ENCODE measurements around the gene TFDP2.
"Not testable (repeated sequence)": the region's sequence is repeated elsewhere in the genome, so short reads cannot be mapped to it uniquely, and the experiment has no call there.

Gene TFDP2

GRCh38 chr3:141928631-141929270 lies 220.6 kb downstream of the TFDP2 start:
- DNase-seq (ENCODE audit: low read depth in 2 of 2), result no peak

DNA sequence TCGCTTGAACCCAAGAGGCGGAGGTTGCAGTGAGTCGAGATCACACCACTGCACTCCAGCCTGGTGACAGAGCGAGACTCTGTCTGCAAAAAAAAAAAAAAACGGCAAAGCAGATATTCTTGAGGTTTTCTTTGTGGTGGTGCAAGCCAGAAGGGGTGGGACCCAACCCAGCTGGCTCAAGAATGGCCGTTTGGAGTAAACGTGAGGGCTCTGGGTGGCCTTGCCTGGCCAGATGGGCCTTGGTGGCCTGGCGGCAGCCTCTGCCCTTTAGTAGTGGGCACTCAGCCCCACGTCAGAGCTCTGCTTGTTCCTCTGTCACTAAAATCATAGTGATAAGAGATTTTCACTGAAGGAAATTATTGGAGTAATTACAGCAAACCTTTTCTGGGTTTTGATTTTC lies 222.4 kb downstream of the TFDP2 start:
- DNase-seq (ENCODE audit: low read depth in 2 of 2), result no peak

GRCh38 chr3:141925677-141926076 lies 223.7 kb downstream of the TFDP2 start:
- not testable (repeated sequence) for DNase-seq (ENCODE audit: low read depth in 2 of 2)

DNA sequence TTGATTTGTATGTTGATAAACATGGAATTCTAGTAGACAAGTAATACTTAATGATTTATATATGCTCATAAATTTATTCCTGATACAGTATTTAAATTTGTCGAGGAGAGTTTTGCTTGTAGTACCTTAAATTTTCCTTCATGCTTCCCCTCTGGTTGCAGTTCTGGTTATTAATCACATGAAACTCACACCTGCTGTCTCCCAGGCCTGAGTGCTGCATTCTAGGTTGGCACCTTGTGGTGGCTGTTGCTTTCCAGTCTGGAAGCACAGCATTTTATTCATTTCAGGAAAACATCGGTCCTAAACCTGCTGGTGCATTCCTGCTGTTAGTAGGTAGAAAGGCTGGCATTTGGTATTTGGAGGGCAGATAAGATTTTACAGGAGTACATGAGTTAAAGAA lies 228.0 kb downstream of the TFDP2 start:
- no peak for DNase-seq (ENCODE audit: low read depth in 2 of 2)

GRCh38 chr3:141920701-141921100 lies 228.6 kb downstream of the TFDP2 start:
- DNase-seq (ENCODE audit: low read depth in 2 of 2), result no peak

GRCh38 chr3:141915766-141916165 lies 233.6 kb downstream of the TFDP2 start:
- DNase-seq (ENCODE audit: low read depth in 2 of 2), result no peak

DNA sequence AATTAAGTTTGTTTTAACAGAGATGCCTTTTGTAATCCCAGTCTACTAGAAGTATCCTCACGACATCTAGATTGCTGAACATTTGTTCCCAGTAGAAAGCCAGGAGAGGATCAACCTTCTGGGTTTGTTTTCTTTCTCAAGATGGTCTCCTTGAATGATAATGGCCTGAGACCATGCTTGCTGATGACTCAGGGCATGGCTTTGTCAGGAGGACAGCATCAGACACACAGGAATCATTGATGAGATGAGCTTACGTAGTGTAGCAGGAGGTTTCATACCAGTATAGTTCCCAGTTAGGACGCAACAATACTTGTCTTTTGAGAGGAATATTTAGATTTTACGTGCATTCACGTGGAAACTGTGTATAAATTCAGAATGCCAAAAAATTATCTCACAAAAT lies 234.3 kb downstream of the TFDP2 start:
- DNase-seq (ENCODE audit: low read depth in 2 of 2), result no peak

- DNase-seq (ENCODE audit: low read depth in 2 of 2), result no peak
Measured at GRCh38 chr3:141914311-141914710, 235.0 kb downstream of the TFDP2 start.

- DNase-seq (ENCODE audit: low read depth in 2 of 2), result peak in 1 of 2 donors; percentile 27
Measured at GRCh38 chr3:141913150-141913811, 236.1 kb downstream of the TFDP2 start.

DNA sequence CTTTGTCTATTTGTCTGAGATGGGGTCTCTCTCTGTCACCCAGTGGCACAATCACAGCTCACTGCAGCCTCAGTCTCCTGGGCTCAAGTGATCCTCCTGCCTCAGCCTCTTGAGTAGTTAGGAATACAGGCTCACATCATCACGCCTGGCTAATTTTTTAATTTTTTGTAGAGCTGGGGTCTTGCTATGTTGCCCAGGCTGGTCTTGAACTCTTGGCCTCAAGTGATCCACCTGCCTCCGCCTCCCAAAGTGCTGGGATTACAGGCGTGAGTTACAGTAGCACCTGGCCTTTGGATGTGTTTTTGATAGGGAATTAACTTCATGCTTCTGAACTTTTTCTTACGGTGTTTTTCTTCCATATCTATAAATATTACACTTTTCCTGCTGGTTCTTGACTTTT lies 239.4 kb downstream of the TFDP2 start:
- not testable (repeated sequence) for DNase-seq (ENCODE audit: low read depth in 2 of 2)

- DNase-seq (ENCODE audit: low read depth in 2 of 2), result no peak
Measured at GRCh38 chr3:141909408-141909807, 239.9 kb downstream of the TFDP2 start.

GRCh38 chr3:141905129-141905528 lies 244.2 kb downstream of the TFDP2 start:
- DNase-seq (ENCODE audit: low read depth in 2 of 2), result no peak

- no peak for DNase-seq (ENCODE audit: low read depth in 2 of 2)
Measured at GRCh38 chr3:141904203-141904602, 245.1 kb downstream of the TFDP2 start.

- DNase-seq (ENCODE audit: low read depth in 2 of 2), result no peak
Measured at GRCh38 chr3:141901914-141902313, 247.4 kb downstream of the TFDP2 start.

DNA sequence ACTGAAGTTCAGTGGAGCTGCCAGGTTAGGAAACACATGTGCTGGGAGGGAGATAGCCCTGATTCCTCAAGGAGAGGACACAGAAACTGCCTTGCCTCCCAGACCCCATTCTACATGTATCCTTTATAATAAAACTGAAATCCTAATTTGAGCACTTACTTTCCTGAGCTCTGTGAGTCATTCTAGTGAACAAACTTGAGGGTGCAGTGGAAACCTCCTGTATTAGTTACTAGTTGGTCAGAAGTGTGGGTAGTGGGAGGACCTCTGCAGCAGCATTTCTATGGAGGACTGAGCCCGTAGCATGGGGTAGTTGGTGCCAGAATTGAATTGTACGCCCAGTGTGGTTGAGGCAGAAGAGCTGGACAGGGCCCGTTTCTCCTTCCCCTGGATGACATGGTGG lies 249.0 kb downstream of the TFDP2 start:
- DNase-seq (ENCODE audit: low read depth in 2 of 2), result no peak

GRCh38 chr3:141898908-141899307 lies 250.4 kb downstream of the TFDP2 start:
- no peak for DNase-seq (ENCODE audit: low read depth in 2 of 2)

DNA sequence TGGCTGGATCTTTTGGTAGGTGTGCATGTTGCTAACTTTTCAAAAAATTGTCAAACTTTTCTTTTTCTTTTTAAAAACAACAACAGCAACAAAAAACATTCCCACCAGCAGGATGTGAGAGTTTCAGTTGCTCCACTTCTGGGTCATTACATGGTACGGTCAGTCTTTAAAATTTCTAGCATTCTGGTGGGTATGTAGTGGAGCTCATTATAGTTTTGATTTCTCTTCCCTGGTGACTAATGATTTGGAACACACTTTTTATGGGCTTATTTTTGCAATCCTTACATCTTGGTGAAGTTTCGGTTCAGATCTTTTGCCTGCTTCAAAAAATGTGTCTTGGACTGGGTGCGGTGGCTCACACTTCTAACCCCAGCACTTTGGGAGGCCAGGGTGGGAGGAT lies 253.6 kb downstream of the TFDP2 start:
- no peak for DNase-seq (ENCODE audit: low read depth in 2 of 2)

DNA sequence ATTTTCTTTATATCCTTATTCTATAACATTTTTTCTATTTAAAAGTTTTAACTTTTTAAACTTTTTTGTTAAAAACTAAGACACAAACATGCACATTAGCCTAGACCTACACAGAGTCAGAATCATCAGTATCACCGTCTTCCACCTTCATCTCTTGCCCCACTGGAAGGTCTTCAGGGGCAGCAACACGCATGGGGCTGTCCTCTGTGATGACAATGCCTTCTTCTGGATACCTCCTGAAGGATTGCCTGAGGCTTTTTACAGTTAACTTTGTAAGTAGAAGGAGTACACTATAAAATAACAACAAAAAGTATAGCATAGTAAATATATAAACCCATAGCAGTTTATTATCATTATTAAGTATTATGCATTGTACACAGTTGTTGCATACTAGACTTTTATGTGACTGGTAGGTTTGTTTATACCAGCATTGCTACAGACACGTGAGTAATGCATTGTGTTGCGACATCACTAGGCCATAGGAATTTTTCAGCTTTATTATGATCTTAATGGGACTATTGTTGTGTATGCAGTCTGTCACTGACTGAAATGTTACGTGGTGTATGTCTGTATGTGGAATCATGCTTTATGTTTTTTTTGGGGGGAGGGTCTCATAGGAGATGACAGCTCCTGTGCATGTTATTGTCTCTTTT lies 254.7 kb downstream of the TFDP2 start:
- no peak for DNase-seq (ENCODE audit: low read depth in 2 of 2)

Measured in stimulated activated CD4-positive, alpha-beta T cell treated with anti-CD3 and anti-CD28 coated beads, Interleukin-4, amount 100 ng/mL, for 48 hours (primary cell).